B cell (primary cell): ENCODE measurements around the gene ELOVL1.

Experiments
- EZH2 ChIP-seq: IDR thresholded peaks from 2 replicates; pipeline ENCODE4 v1.6.1; 2012; ENCODE audit warnings: borderline replicate concordance, low read depth, mild to moderate bottlenecking, moderate library complexity, low read length; ENCODE audit not compliant: insufficient read depth, poor library complexity, severe bottlenecking
- TF ChIP-seq, protein P1 (sequence below): fragments of 200-600 bp; IDR thresholded peaks from one replicate; pipeline ENCODE4 v1.8.0; 2022; ENCODE audit warnings: antibody characterized with exemption, mild to moderate bottlenecking

DNA sequence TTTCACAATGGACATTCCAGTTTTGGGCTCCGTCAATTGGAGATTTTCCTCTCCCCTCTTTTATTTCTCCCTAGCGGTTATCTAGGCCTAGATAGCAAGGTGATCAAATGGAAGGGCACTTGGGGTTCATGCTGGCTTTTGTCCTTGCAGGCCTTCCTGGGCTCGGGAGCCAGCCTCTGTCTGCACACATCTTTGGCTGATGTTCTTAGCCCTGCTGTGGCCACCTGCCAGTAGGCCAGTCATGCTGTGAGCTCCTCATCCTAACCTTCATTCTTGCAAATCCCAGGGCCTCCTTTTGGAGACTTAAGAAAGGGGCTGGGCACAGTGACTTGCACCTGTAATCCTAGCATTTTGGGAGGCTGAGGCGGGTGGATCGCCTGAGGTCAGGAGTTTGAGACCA, 53.6 kb downstream of the ELOVL1 start:
- TF ChIP-seq, protein P1, sequence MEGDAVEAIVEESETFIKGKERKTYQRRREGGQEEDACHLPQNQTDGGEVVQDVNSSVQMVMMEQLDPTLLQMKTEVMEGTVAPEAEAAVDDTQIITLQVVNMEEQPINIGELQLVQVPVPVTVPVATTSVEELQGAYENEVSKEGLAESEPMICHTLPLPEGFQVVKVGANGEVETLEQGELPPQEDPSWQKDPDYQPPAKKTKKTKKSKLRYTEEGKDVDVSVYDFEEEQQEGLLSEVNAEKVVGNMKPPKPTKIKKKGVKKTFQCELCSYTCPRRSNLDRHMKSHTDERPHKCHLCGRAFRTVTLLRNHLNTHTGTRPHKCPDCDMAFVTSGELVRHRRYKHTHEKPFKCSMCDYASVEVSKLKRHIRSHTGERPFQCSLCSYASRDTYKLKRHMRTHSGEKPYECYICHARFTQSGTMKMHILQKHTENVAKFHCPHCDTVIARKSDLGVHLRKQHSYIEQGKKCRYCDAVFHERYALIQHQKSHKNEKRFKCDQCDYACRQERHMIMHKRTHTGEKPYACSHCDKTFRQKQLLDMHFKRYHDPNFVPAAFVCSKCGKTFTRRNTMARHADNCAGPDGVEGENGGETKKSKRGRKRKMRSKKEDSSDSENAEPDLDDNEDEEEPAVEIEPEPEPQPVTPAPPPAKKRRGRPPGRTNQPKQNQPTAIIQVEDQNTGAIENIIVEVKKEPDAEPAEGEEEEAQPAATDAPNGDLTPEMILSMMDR, result no peak
- TF ChIP-seq EZH2, result no peak
